ENCODE results near the gene ABCA5.

ABCA5 gene

GRCh38 chr17:69239611-69240600, 87.0 kb downstream of the ABCA5 start:
- H3K4me3 ChIP-seq (replicated peaks; ENCODE audit: low read depth, low read length) = no peak overlapping the region
- DNase-seq (ENCODE audit: low read depth) = no peak
- no peak for TF ChIP-seq CTCF (IDR thresholded peaks at IDR 0.05; ENCODE audit: low read length, missing control alignments)

GRCh38 chr17:69236946-69237345, 90.0 kb downstream of the ABCA5 start:
- no peak for DNase-seq (ENCODE audit: low read depth)
- no peak for TF ChIP-seq CTCF (IDR thresholded peaks at IDR 0.05; ENCODE audit: low read length, missing control alignments)
- H3K4me3 ChIP-seq (replicated peaks; ENCODE audit: low read depth, low read length) = no peak overlapping the region

- DNase-seq (ENCODE audit: low read depth) = no peak
- no peak for TF ChIP-seq CTCF (IDR thresholded peaks at IDR 0.05; ENCODE audit: low read length, missing control alignments)
- no peak overlapping the region for H3K4me3 ChIP-seq (replicated peaks; ENCODE audit: low read depth, low read length)
These were observed 90.5 kb downstream of the ABCA5 start for GRCh38 chr17:69236464-69236863.

- peak; percentile 94 for DNase-seq (ENCODE audit: low read depth)
- TF ChIP-seq CTCF (IDR thresholded peaks at IDR 0.05; ENCODE audit: low read length, missing control alignments) = peak; percentile 81
These were observed 91.4 kb downstream of the ABCA5 start for GRCh38 chr17:69235338-69236058.

GRCh38 chr17:69232650-69233049, 94.3 kb downstream of the ABCA5 start:
- DNase-seq (ENCODE audit: low read depth) = peak; percentile 8
- no peak for TF ChIP-seq CTCF (IDR thresholded peaks at IDR 0.05; ENCODE audit: low read length, missing control alignments)
- H3K4me3 ChIP-seq (replicated peaks; ENCODE audit: low read depth, low read length) = no peak overlapping the region

More at GRCh38 chr17:69235338-69236058, 91.4 kb downstream of the ABCA5 start:
- no peak overlapping the region for H3K4me3 ChIP-seq (replicated peaks; ENCODE audit: low read depth, low read length)

GRCh38 chr17:69231521-69231920, 95.4 kb downstream of the ABCA5 start:
- DNase-seq (ENCODE audit: low read depth) = no peak
- TF ChIP-seq CTCF (IDR thresholded peaks at IDR 0.05; ENCODE audit: low read length, missing control alignments) = no peak
- no peak overlapping the region for H3K4me3 ChIP-seq (replicated peaks; ENCODE audit: low read depth, low read length)

All from fibroblast of pulmonary artery (primary cell).